H9 (cell line): ENCODE data around the gene CHCHD3. TPM values are rescaled to one million over a fixed set of nuclear protein-coding genes. Genes with fewer than 3 reads are reported as not detected.

ENCODE experiments used
- DNase-seq: peaks from one replicate; pipeline ENCODE4 v3.0.0-alpha.2; 2017
- H2AFZ ChIP-seq: one replicate; pipeline ENCODE4 v1.6.1; 2013; ENCODE audit warnings: mild to moderate bottlenecking, low read length, control low read depth, moderate library complexity
- H2AK5ac ChIP-seq: 2 replicates; pipeline ENCODE4 v1.6.1; 2013; ENCODE audit warnings: low read length, control low read depth, mixed read lengths; ENCODE audit not compliant: insufficient read length
- H2BK120ac ChIP-seq: one replicate; pipeline ENCODE4 v1.6.1; 2013; ENCODE audit warnings: low read depth, mild to moderate bottlenecking, low read length, control low read depth, inconsistent platforms; ENCODE audit not compliant: poor library complexity, severe bottlenecking
- H2BK12ac ChIP-seq: 2 replicates; pipeline ENCODE4 v1.6.1; 2013; ENCODE audit warnings: low read length, control low read depth, mixed read lengths, low read depth; ENCODE audit not compliant: insufficient read length
- H2BK15ac ChIP-seq: 2 replicates; pipeline ENCODE4 v1.6.1; 2013; ENCODE audit warnings: low read depth, low read length, control low read depth
- H2BK20ac ChIP-seq: one replicate; pipeline ENCODE4 v1.6.1; 2013; ENCODE audit warnings: low read depth, mild to moderate bottlenecking, low read length, control low read depth, inconsistent platforms; ENCODE audit not compliant: poor library complexity, severe bottlenecking
- H2BK5ac ChIP-seq: 2 replicates; pipeline ENCODE4 v1.6.1; 2013; ENCODE audit warnings: low read length, control low read depth, mixed read lengths; ENCODE audit not compliant: insufficient read length
- H3K14ac ChIP-seq: 2 replicates; pipeline ENCODE4 v1.6.1; 2013; ENCODE audit warnings: low read length, control low read depth; ENCODE audit not compliant: insufficient read depth
- H3K18ac ChIP-seq: 2 replicates; pipeline ENCODE4 v1.6.1; 2013; ENCODE audit warnings: low read depth, mild to moderate bottlenecking, mixed read lengths, low read length, control low read depth; ENCODE audit not compliant: insufficient read length
- H3K23ac ChIP-seq: 2 replicates; pipeline ENCODE4 v1.6.1; 2013; ENCODE audit warnings: low read length, control low read depth, mixed read lengths, low read depth; ENCODE audit not compliant: insufficient read length
- H3K23me2 ChIP-seq: 2 replicates; pipeline ENCODE4 v1.6.1; 2013; ENCODE audit warnings: low read depth, mild to moderate bottlenecking, mixed read lengths, low read length, control low read depth; ENCODE audit not compliant: insufficient read length, poor library complexity, severe bottlenecking
- H3K27ac ChIP-seq: 2 replicates; pipeline ENCODE4 v1.5.1; 2013; ENCODE audit warnings: low read length, control low read depth, mixed read lengths, low read depth; ENCODE audit not compliant: insufficient read length
- H3K27me3 ChIP-seq: 2 replicates; pipeline ENCODE4 v1.6.1; 2013; ENCODE audit warnings: low read length, control low read depth, inconsistent platforms; ENCODE audit not compliant: insufficient read depth
- H3K4ac ChIP-seq: 2 replicates; pipeline ENCODE4 v1.6.1; 2013; ENCODE audit warnings: low read depth, mild to moderate bottlenecking, control low read depth, inconsistent platforms, low read length, moderate library complexity
- H3K4me1 ChIP-seq: 2 replicates; pipeline ENCODE4 v1.6.1; 2013; ENCODE audit warnings: low read length, control low read depth, inconsistent platforms; ENCODE audit not compliant: insufficient read depth
- H3K4me2 ChIP-seq: 2 replicates; pipeline ENCODE4 v1.6.1; 2013; ENCODE audit warnings: low read length, control low read depth, mixed read lengths; ENCODE audit not compliant: insufficient read length, insufficient read depth
- H3K56ac ChIP-seq: 2 replicates; pipeline ENCODE4 v1.6.1; 2013; ENCODE audit warnings: low read depth, mild to moderate bottlenecking, mixed read lengths, low read length, control low read depth; ENCODE audit not compliant: insufficient read length
- H3K79me1 ChIP-seq: 2 replicates; pipeline ENCODE4 v1.6.1; 2013; ENCODE audit warnings: low read depth, mild to moderate bottlenecking, moderate library complexity, low read length, control low read depth, inconsistent platforms; ENCODE audit not compliant: insufficient read depth, poor library complexity, severe bottlenecking
- H3K79me2 ChIP-seq: 2 replicates; pipeline ENCODE4 v1.6.1; 2013; ENCODE audit warnings: low read length, control low read depth, inconsistent platforms; ENCODE audit not compliant: insufficient read depth
- H3K9ac ChIP-seq: 2 replicates; pipeline ENCODE4 v1.6.1; 2013; ENCODE audit warnings: low read length, control low read depth, mixed read lengths; ENCODE audit not compliant: insufficient read length; ENCODE audit errors: extremely low read depth
- H3K9me3 ChIP-seq: one replicate; pipeline ENCODE4 v1.6.1; 2013; ENCODE audit warnings: low read depth, low read length, inconsistent platforms; ENCODE audit not compliant: control insufficient read depth
- H3T11ph ChIP-seq: one replicate; pipeline ENCODE4 v1.6.1; 2013; ENCODE audit warnings: mild to moderate bottlenecking, low read length, control low read depth, inconsistent platforms
- H4K20me1 ChIP-seq: one replicate; pipeline ENCODE4 v1.6.1; 2013; ENCODE audit not compliant: control insufficient read depth, insufficient read length, insufficient read depth
- H4K5ac ChIP-seq: 2 replicates; pipeline ENCODE4 v1.6.1; 2013; ENCODE audit warnings: low read depth, mild to moderate bottlenecking, mixed read lengths, low read length, control low read depth; ENCODE audit not compliant: insufficient read length
- H4K8ac ChIP-seq: replicated peaks from 2 replicates; pipeline ENCODE4 v1.6.1; 2013; ENCODE audit warnings: low read length, control low read depth, mixed read lengths, low read depth; ENCODE audit not compliant: insufficient read length
- H4K91ac ChIP-seq: 2 replicates; pipeline ENCODE4 v1.6.1; 2013; ENCODE audit warnings: low read depth, mild to moderate bottlenecking, moderate library complexity, mixed read lengths, low read length, control low read depth; ENCODE audit not compliant: insufficient read length
- H3K27ac Mint-ChIP-seq, 3 experiments: 2 replicates in 2 of 3; 3 replicates in 1 of 3; pipeline ENCODE4 v1.8.0; 2020 to 2021; ENCODE audit warnings: mixed read lengths in 3 of 3, mild to moderate bottlenecking in 1 of 3, moderate library complexity in 1 of 3
- H3K27me3 Mint-ChIP-seq: 2 replicates; pipeline ENCODE4 v1.8.0; 2021; ENCODE audit warnings: low read depth, mild to moderate bottlenecking, moderate library complexity, mixed read lengths
- H3K36me3 Mint-ChIP-seq, 3 experiments: 2 replicates in 2 of 3; 3 replicates in 1 of 3; pipeline ENCODE4 v1.8.0; 2020 to 2021; ENCODE audit warnings: low read depth in 3 of 3, mixed read lengths in 3 of 3; ENCODE audit not compliant: insufficient read depth in 1 of 3
- H3K4me1 Mint-ChIP-seq, 2 experiments: 2 replicates each; pipeline ENCODE4 v1.8.0; 2020; ENCODE audit warnings: mixed read lengths in 2 of 2
- H3K4me3 Mint-ChIP-seq, 2 experiments: 2 replicates in 1 of 2; 3 replicates in 1 of 2; pipeline ENCODE4 v1.8.0; 2020 to 2021; ENCODE audit warnings: mild to moderate bottlenecking in 2 of 2, mixed read lengths in 2 of 2, moderate library complexity in 1 of 2
- H3K9me3 Mint-ChIP-seq, 2 experiments: 2 replicates in 1 of 2; 3 replicates in 1 of 2; pipeline ENCODE4 v1.8.0; 2020; ENCODE audit warnings: mild to moderate bottlenecking in 2 of 2, mixed read lengths in 2 of 2, moderate library complexity in 1 of 2
- WGBS: extraction: QIAGEN DNeasy Blood & Tissue Kit; methylation state at CpG from one replicate; pipeline ENCODE4 v1.1.7; 2013; ENCODE audit warnings: missing lambda C conversion rate, low lambda C conversion rate, mixed read lengths; ENCODE audit not compliant: insufficient read length; ENCODE audit errors: extremely low coverage; 5-methylcytosine and 5-hydroxymethylcytosine counted together
- total RNA-seq: library from RNA; stranded (reverse); gene quantifications from 2 replicates; pipeline ENCODE4 v1.2.1, GENCODE V29; 2021
- TF ChIP-seq, protein P1 (sequence below): fragments of 200-600 bp; sonication (generic); conservative IDR thresholded peaks from 3 replicates; pipeline ENCODE4 v1.8.0; 2021; ENCODE audit warnings: antibody characterized with exemption, mild to moderate bottlenecking

CHCHD3 gene
- total RNA-seq, 1 experiment from 2014 or later, result 104 TPM

DNA sequence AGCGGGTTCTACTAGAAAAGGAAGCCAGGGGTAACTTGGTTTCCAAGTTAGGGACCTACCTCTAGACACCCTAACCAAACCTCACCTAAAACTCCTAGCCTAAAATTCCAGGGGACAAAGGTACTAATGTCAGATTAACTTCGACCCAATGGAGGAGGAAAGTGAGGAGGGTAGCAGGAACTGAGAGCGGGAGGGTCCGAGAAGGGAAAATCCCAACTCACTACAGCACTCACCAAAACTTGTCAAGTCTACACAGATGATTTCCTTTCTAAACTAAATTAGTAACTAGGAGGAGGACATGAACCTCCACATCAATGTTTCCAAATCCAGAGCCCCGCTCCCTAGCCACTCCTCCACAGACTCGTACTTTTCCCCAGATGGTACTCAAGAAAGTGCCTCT, 22.6 kb downstream of the CHCHD3 start:
- Histone ChIP-seq H3K27ac (no peak overlapping the region), H3K9ac (no peak overlapping the region), H3K9me3 (no peaks in the 10 kb centered on the region), H2AFZ (no peak overlapping the region), H3K23ac (no peak overlapping the region), H4K20me1 (no peaks in the 10 kb centered on the region), H3K18ac (no peak overlapping the region), H2BK15ac (no peak overlapping the region), H3T11ph (no peak overlapping the region), H2BK5ac (no peak overlapping the region), H2BK20ac (no peak overlapping the region), H3K4me1 (no peaks in the 10 kb centered on the region; the same call in none of the 2 replicates), H4K91ac (no peak overlapping the region), H4K8ac (no peak overlapping the region), H3K79me1 (peaks cover 31% of the 10 kb centered on the region), H2BK120ac (no peak overlapping the region), H2AK5ac (no peak overlapping the region), H3K56ac (no peak overlapping the region), H3K14ac (no peak overlapping the region), H2BK12ac (no peak overlapping the region), H3K4me2 (no peak overlapping the region), H3K27me3 (no peaks in the 10 kb centered on the region), H3K4ac (no peak overlapping the region), H3K79me2 (peaks cover 22% of the 10 kb centered on the region; the same call in 1 of the 2 replicates), H3K23me2 (no peaks in the 10 kb centered on the region), H4K5ac (no peak overlapping the region)
- Mint-ChIP-seq H3K36me3 (peaks cover 0 to 2% (median 0%) of the 10 kb centered on the region in 3 experiments; a peak in 3 of 7 replicates), H3K4me1 (peaks cover 5 to 15% of the 10 kb centered on the region in 2 experiments; a peak in 3 of 4 replicates), H3K27me3 (no peaks in the 10 kb centered on the region), H3K27ac (no peak overlapping the region), H3K4me3 (no peak overlapping the region), H3K9me3 (no peaks in the 10 kb centered on the region)
- TF ChIP-seq, protein P1, sequence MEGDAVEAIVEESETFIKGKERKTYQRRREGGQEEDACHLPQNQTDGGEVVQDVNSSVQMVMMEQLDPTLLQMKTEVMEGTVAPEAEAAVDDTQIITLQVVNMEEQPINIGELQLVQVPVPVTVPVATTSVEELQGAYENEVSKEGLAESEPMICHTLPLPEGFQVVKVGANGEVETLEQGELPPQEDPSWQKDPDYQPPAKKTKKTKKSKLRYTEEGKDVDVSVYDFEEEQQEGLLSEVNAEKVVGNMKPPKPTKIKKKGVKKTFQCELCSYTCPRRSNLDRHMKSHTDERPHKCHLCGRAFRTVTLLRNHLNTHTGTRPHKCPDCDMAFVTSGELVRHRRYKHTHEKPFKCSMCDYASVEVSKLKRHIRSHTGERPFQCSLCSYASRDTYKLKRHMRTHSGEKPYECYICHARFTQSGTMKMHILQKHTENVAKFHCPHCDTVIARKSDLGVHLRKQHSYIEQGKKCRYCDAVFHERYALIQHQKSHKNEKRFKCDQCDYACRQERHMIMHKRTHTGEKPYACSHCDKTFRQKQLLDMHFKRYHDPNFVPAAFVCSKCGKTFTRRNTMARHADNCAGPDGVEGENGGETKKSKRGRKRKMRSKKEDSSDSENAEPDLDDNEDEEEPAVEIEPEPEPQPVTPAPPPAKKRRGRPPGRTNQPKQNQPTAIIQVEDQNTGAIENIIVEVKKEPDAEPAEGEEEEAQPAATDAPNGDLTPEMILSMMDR, result no peak
- WGBS, result no CpG with 5 or more reads among the region's 6 CpGs
- no peak for DNase-seq
